Stimulated activated CD8-positive, alpha-beta memory T cell treated with anti-CD3 and anti-CD28 coated beads, Interleukin-12 subunit alpha, Interleukin-12 subunit beta, amount 100 ng/mL, for 4 hours (primary cell): ENCODE measurements around the gene KIFC3.
"Not testable (repeated sequence)": the region's sequence is repeated elsewhere in the genome, so short reads cannot be mapped to it uniquely, and the experiment has no call there.

Experiments
- DNase-seq: peaks from one replicate; pipeline ENCODE4 v3.0.0-alpha.2; 2020; ENCODE audit warnings: low read depth

The KIFC3 gene

GRCh38 chr16:57722651-57723050, 79.6 kb downstream of the KIFC3 start:
- DNase-seq, result no peak

GRCh38 chr16:57722210-57722499, 80.1 kb downstream of the KIFC3 start:
- no peak for DNase-seq

GRCh38 chr16:57721356-57722209, 80.7 kb downstream of the KIFC3 start:
- DNase-seq, result no peak

- no peak for DNase-seq
These were observed 82.1 kb downstream of the KIFC3 start for GRCh38 chr16:57720142-57720575.

GRCh38 chr16:57714047-57714446, 88.2 kb downstream of the KIFC3 start:
- no peak for DNase-seq

- no peak for DNase-seq
These were observed 88.7 kb downstream of the KIFC3 start for GRCh38 chr16:57713596-57713995.

- DNase-seq, result not testable (repeated sequence)
These were observed 89.7 kb downstream of the KIFC3 start for GRCh38 chr16:57712569-57712968.

GRCh38 chr16:57711993-57712392, 90.3 kb downstream of the KIFC3 start:
- DNase-seq, result no peak

- DNase-seq, result no peak
These were observed 90.9 kb downstream of the KIFC3 start for GRCh38 chr16:57711346-57711745.

GRCh38 chr16:57709663-57710062, 92.6 kb downstream of the KIFC3 start:
- DNase-seq, result no peak
